ENCODE data around the gene FSD1. TPM values are rescaled to one million over a fixed set of nuclear protein-coding genes. Genes with fewer than 3 reads are reported as not detected.

FSD1 gene
- total RNA-seq, 1 donor from 2014 or later = 26.8 TPM

- no peaks in the 10 kb centered on the region for H3K4me1 Mint-ChIP-seq (ENCODE audit: low read depth)
- no peak for DNase-seq (ENCODE audit: low spot score)
- intact Hi-C loops (cut with micrococcal nuclease) = no loop called here
- H3K9me3 Mint-ChIP-seq = peaks cover 8% of the 10 kb centered on the region
- H3K27me3 Mint-ChIP-seq (ENCODE audit: low read depth) = no peaks in the 10 kb centered on the region
- no peak overlapping the region for H3K27ac Mint-ChIP-seq
- H3K4me3 Mint-ChIP-seq (ENCODE audit: low read depth) = no peak overlapping the region
- H3K36me3 Mint-ChIP-seq (ENCODE audit: low read depth) = peaks cover 28% of the 10 kb centered on the region
Measured at GRCh38 chr19:4313847-4314490, 9.6 kb downstream of the FSD1 start.

GRCh38 chr19:4316956-4317355 is 12.6 kb downstream of the FSD1 start:
- Mint-ChIP-seq H3K9me3 (peaks cover 36% of the 10 kb centered on the region), H3K27me3 (ENCODE audit: low read depth) (no peaks in the 10 kb centered on the region), H3K27ac (no peak overlapping the region), H3K4me1 (ENCODE audit: low read depth) (no peaks in the 10 kb centered on the region), H3K36me3 (ENCODE audit: low read depth) (peaks cover 34% of the 10 kb centered on the region), H3K4me3 (ENCODE audit: low read depth) (no peak overlapping the region)
- intact Hi-C loops (cut with micrococcal nuclease) = no loop called here
- DNase-seq (ENCODE audit: low spot score) = no peak

- no peaks in the 10 kb centered on the region for H3K4me1 Mint-ChIP-seq (ENCODE audit: low read depth)
- H3K27me3 Mint-ChIP-seq (ENCODE audit: low read depth) = no peaks in the 10 kb centered on the region
- peaks cover 36% of the 10 kb centered on the region for H3K9me3 Mint-ChIP-seq
- H3K27ac Mint-ChIP-seq = no peak overlapping the region
- intact Hi-C loops (cut with micrococcal nuclease) = no loop called here
- no peak overlapping the region for H3K4me3 Mint-ChIP-seq (ENCODE audit: low read depth)
- peaks cover 34% of the 10 kb centered on the region for H3K36me3 Mint-ChIP-seq (ENCODE audit: low read depth)
- no peak for DNase-seq (ENCODE audit: low spot score)
Measured at GRCh38 chr19:4318460-4318859, 14.1 kb downstream of the FSD1 start.

GRCh38 chr19:4319067-4319718 is 14.8 kb downstream of the FSD1 start:
- Mint-ChIP-seq H3K27me3 (ENCODE audit: low read depth) (no peaks in the 10 kb centered on the region), H3K4me1 (ENCODE audit: low read depth) (no peaks in the 10 kb centered on the region), H3K4me3 (ENCODE audit: low read depth) (no peak overlapping the region), H3K27ac (no peak overlapping the region), H3K9me3 (peaks cover 36% of the 10 kb centered on the region), H3K36me3 (ENCODE audit: low read depth) (peaks cover 34% of the 10 kb centered on the region)
- intact Hi-C loops (cut with micrococcal nuclease) = no loop called here
- DNase-seq (ENCODE audit: low spot score) = no peak

GRCh38 chr19:4320419-4320818 is 16.0 kb downstream of the FSD1 start:
- Mint-ChIP-seq H3K36me3 (ENCODE audit: low read depth) (peaks cover 34% of the 10 kb centered on the region), H3K27me3 (ENCODE audit: low read depth) (no peaks in the 10 kb centered on the region), H3K4me1 (ENCODE audit: low read depth) (no peaks in the 10 kb centered on the region), H3K4me3 (ENCODE audit: low read depth) (no peak overlapping the region), H3K27ac (no peak overlapping the region), H3K9me3 (peaks cover 36% of the 10 kb centered on the region)
- DNase-seq (ENCODE audit: low spot score) = no peak
- intact Hi-C loops (cut with micrococcal nuclease) = loop anchor here (10.0 kb wide), 1 partner anchor 154 kb away; the partner anchor contains the start of gene HDGFL2

GRCh38 chr19:4322942-4323665 is 18.7 kb downstream of the FSD1 start:
- DNase-seq (ENCODE audit: low spot score) = no peak
- Mint-ChIP-seq H3K27me3 (ENCODE audit: low read depth) (peaks cover 3% of the 10 kb centered on the region), H3K4me3 (ENCODE audit: low read depth) (no peak overlapping the region), H3K27ac (no peak overlapping the region), H3K4me1 (ENCODE audit: low read depth) (peaks cover 14% of the 10 kb centered on the region), H3K36me3 (ENCODE audit: low read depth) (peaks cover 23% of the 10 kb centered on the region), H3K9me3 (peaks cover 36% of the 10 kb centered on the region)
- intact Hi-C loops (cut with micrococcal nuclease) = loop anchor here (10.0 kb wide), 1 partner anchor 152 kb away; the partner anchor contains the start of gene HDGFL2

- Mint-ChIP-seq H3K36me3 (ENCODE audit: low read depth) (peaks cover 17% of the 10 kb centered on the region), H3K4me1 (ENCODE audit: low read depth) (peaks cover 14% of the 10 kb centered on the region), H3K27me3 (ENCODE audit: low read depth) (peaks cover 3% of the 10 kb centered on the region), H3K4me3 (ENCODE audit: low read depth) (no peak overlapping the region), H3K27ac (no peak overlapping the region), H3K9me3 (peaks cover 30% of the 10 kb centered on the region)
- DNase-seq (ENCODE audit: low spot score) = no peak
- intact Hi-C loops (cut with micrococcal nuclease) = loop anchor here (10.0 kb wide), 1 partner anchor 151 kb away; the partner anchor contains the start of gene HDGFL2
Measured at GRCh38 chr19:4323692-4324091, 19.3 kb downstream of the FSD1 start.

GRCh38 chr19:4324228-4324627 is 19.8 kb downstream of the FSD1 start:
- intact Hi-C loops (cut with micrococcal nuclease) = loop anchor here (10.0 kb wide), 1 partner anchor 151 kb away; the partner anchor contains the start of gene HDGFL2

GRCh38 chr19:4326215-4326836 is 21.9 kb downstream of the FSD1 start:
- Mint-ChIP-seq H3K36me3 (ENCODE audit: low read depth) (peaks cover 3% of the 10 kb centered on the region), H3K4me3 (ENCODE audit: low read depth) (peak overlapping the region; percentile 38), H3K4me1 (ENCODE audit: low read depth) (peaks cover 17% of the 10 kb centered on the region), H3K27ac (no peak overlapping the region), H3K27me3 (ENCODE audit: low read depth) (peaks cover 3% of the 10 kb centered on the region), H3K9me3 (peaks cover 6% of the 10 kb centered on the region)
- no peak for DNase-seq (ENCODE audit: low spot score)
- intact Hi-C loops (cut with micrococcal nuclease) = loop anchor here (10.0 kb wide), 1 partner anchor 148 kb away; the partner anchor contains the start of gene HDGFL2

More at GRCh38 chr19:4324228-4324627, 19.8 kb downstream of the FSD1 start:
- no peak overlapping the region for H3K4me3 Mint-ChIP-seq (ENCODE audit: low read depth)
- peaks cover 14% of the 10 kb centered on the region for H3K4me1 Mint-ChIP-seq (ENCODE audit: low read depth)
- peaks cover 25% of the 10 kb centered on the region for H3K9me3 Mint-ChIP-seq
- H3K27ac Mint-ChIP-seq = no peak overlapping the region
- peaks cover 12% of the 10 kb centered on the region for H3K36me3 Mint-ChIP-seq (ENCODE audit: low read depth)
- peaks cover 3% of the 10 kb centered on the region for H3K27me3 Mint-ChIP-seq (ENCODE audit: low read depth)
- no peak for DNase-seq (ENCODE audit: low spot score)

- intact Hi-C loops (cut with micrococcal nuclease) = loop anchor here (10.0 kb wide), 1 partner anchor 148 kb away; the partner anchor contains the start of gene HDGFL2
- Mint-ChIP-seq H3K4me1 (ENCODE audit: low read depth) (peaks cover 17% of the 10 kb centered on the region), H3K27ac (no peak overlapping the region), H3K9me3 (peaks cover under 1% of the 10 kb centered on the region), H3K4me3 (ENCODE audit: low read depth) (peak overlapping the region; percentile 83), H3K36me3 (ENCODE audit: low read depth) (peaks cover 3% of the 10 kb centered on the region), H3K27me3 (ENCODE audit: low read depth) (peaks cover 3% of the 10 kb centered on the region)
- no peak for DNase-seq (ENCODE audit: low spot score)
Measured at GRCh38 chr19:4326837-4327251, 22.4 kb downstream of the FSD1 start.

GRCh38 chr19:4327252-4327876 is 23.0 kb downstream of the FSD1 start:
- peak overlapping the region; percentile 38 for H3K27ac Mint-ChIP-seq
- no peaks in the 10 kb centered on the region for H3K9me3 Mint-ChIP-seq
- H3K27me3 Mint-ChIP-seq (ENCODE audit: low read depth) = peaks cover 3% of the 10 kb centered on the region
- intact Hi-C loops (cut with micrococcal nuclease) = loop anchor here (10.0 kb wide), 1 partner anchor 147 kb away; the partner anchor contains the start of gene HDGFL2
- H3K4me3 Mint-ChIP-seq (ENCODE audit: low read depth) = peak overlapping the region; percentile 83
- DNase-seq (ENCODE audit: low spot score) = peak; percentile 66
- peaks cover 17% of the 10 kb centered on the region for H3K4me1 Mint-ChIP-seq (ENCODE audit: low read depth)
- peaks cover 3% of the 10 kb centered on the region for H3K36me3 Mint-ChIP-seq (ENCODE audit: low read depth)

- peaks cover 3% of the 10 kb centered on the region for H3K27me3 Mint-ChIP-seq (ENCODE audit: low read depth)
- intact Hi-C loops (cut with micrococcal nuclease) = loop anchor here (1.0 to 10.0 kb wide), 2 partner anchors 15 to 147 kb away; partner anchors contain the start of genes HDGFL2 and MPND
- peaks cover 3% of the 10 kb centered on the region for H3K36me3 Mint-ChIP-seq (ENCODE audit: low read depth)
- peak; percentile 25 for DNase-seq (ENCODE audit: low spot score)
- H3K4me3 Mint-ChIP-seq (ENCODE audit: low read depth) = peak overlapping the region; percentile 83
- H3K27ac Mint-ChIP-seq = no peak overlapping the region
- H3K9me3 Mint-ChIP-seq = no peaks in the 10 kb centered on the region
- H3K4me1 Mint-ChIP-seq (ENCODE audit: low read depth) = peaks cover 17% of the 10 kb centered on the region
Measured at GRCh38 chr19:4327877-4328242, 23.5 kb downstream of the FSD1 start.
